Measurements from ENCODE around the gene IL20.

DNA sequence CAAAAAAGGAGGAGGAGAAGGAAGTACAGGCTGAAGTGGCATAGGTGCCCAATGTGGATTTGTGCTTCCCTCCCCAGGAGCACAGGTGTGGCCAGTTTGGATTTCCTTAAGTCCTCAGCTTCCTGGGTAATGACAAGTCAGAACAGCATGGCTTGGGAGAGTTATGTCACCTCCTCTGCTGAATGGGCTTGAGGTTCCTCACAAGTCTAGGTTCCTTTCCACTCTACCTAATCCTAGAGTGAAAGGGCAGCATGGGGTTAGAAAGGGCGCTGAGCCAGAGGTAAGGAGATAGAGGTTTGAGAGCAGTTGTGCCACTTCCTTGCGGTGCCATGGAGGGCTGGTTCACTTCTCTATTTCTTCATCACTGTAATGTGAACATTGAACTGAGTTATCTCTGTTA is 35.5 kb upstream of the IL20 start:
- TF ChIP-seq, protein P1, sequence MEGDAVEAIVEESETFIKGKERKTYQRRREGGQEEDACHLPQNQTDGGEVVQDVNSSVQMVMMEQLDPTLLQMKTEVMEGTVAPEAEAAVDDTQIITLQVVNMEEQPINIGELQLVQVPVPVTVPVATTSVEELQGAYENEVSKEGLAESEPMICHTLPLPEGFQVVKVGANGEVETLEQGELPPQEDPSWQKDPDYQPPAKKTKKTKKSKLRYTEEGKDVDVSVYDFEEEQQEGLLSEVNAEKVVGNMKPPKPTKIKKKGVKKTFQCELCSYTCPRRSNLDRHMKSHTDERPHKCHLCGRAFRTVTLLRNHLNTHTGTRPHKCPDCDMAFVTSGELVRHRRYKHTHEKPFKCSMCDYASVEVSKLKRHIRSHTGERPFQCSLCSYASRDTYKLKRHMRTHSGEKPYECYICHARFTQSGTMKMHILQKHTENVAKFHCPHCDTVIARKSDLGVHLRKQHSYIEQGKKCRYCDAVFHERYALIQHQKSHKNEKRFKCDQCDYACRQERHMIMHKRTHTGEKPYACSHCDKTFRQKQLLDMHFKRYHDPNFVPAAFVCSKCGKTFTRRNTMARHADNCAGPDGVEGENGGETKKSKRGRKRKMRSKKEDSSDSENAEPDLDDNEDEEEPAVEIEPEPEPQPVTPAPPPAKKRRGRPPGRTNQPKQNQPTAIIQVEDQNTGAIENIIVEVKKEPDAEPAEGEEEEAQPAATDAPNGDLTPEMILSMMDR (IDR thresholded peaks at IDR 0.05): no peak
- TF ChIP-seq POLR2A (IDR thresholded peaks at IDR 0.05): no peak

All from testis (tissue), 2 donors.